Panc1 (cell line): ENCODE measurements around the gene SIGLEC15. TPM values are rescaled to one million over a fixed set of nuclear protein-coding genes. Genes with fewer than 3 reads are reported as not detected.

Experiments
- ATAC-seq: fragments of 200-7000 bp; cut with Tn5 transposase; 2 replicates; pipeline ENCODE4 v1.9.1; 2020; ENCODE audit warnings: mild to moderate bottlenecking, moderate library complexity
- Bru-seq: library from RNA; stranded (reverse); fragments of 400-500 nt; gene quantifications from one replicate; lab custom pipeline; 2021; lab: Mats Ljungman, UMichigan
- BruChase-seq, 2 experiments: library from RNA; stranded (reverse); fragments of 400-500 nt; gene quantifications; one replicate each; lab custom pipeline; 2021; lab: Mats Ljungman, UMichigan
- BruUV-seq: library from RNA; stranded (reverse); fragments of 400-500 nt; replicated peaks from 2 replicates; lab custom pipeline; 2021; lab: Mats Ljungman, UMichigan
- CTCF ChIA-PET: fragments of 300-600 bp; sonication (Branson Sonifier 250); formaldehyde crosslinking; loops from one replicate; lab custom pipeline; 2022; ENCODE audit warnings: antibody characterized with exemption; lab: Charles Lee
- POLR2A ChIA-PET: fragments of 300-600 bp; sonication (Branson Sonifier 250); formaldehyde crosslinking; loops from one replicate; lab custom pipeline; 2022; ENCODE audit warnings: antibody characterized with exemption; lab: Charles Lee
- DNase-seq: peaks from one replicate; pipeline ENCODE4 v3.0.0-alpha.2; 2010; ENCODE audit warnings: low read depth, low spot score
- H3K27ac ChIP-seq: 2 replicates; pipeline ENCODE4 v1.5.1; 2011; ENCODE audit warnings: mild to moderate bottlenecking, low read length, inconsistent platforms
- H3K27me3 ChIP-seq: fragments of 200-500 bp; sonication (Bioruptor generic); 2 replicates; pipeline ENCODE4 v1.6.0; 2014; ENCODE audit warnings: low read length, inconsistent platforms; ENCODE audit not compliant: control insufficient read depth, insufficient read depth
- H3K36me3 ChIP-seq: fragments of 200-500 bp; sonication (Bioruptor generic); 2 replicates; pipeline ENCODE4 v1.5.1; 2014; ENCODE audit warnings: inconsistent platforms, mild to moderate bottlenecking, low read length, moderate library complexity; ENCODE audit not compliant: control insufficient read depth, insufficient read depth
- H3K4me1 ChIP-seq: 2 replicates; pipeline ENCODE4 v1.5.1; 2011; ENCODE audit warnings: inconsistent platforms, mild to moderate bottlenecking, low read length, moderate library complexity; ENCODE audit not compliant: control insufficient read depth, insufficient read depth
- H3K4me3 ChIP-seq, 2 experiments: 2 replicates each; pipeline ENCODE4 v1.5.1; 2011 to 2012; ENCODE audit warnings: low read depth in 2 of 2, low read length in 2 of 2, mild to moderate bottlenecking in 2 of 2, inconsistent platforms in 1 of 2, moderate library complexity in 1 of 2
- H3K9me3 ChIP-seq: fragments of 200-500 bp; sonication (Bioruptor generic); 2 replicates; pipeline ENCODE4 v1.5.1; 2014; ENCODE audit warnings: low read depth, mild to moderate bottlenecking, inconsistent platforms, low read length, moderate library complexity; ENCODE audit not compliant: control insufficient read depth, insufficient read depth
- CTCF ChIP-seq: fragments of 450-650 bp; IDR thresholded peaks from 2 replicates; pipeline ENCODE4 v1.5.1; 2017; ENCODE audit warnings: mild to moderate bottlenecking
- POLR2AphosphoS5 ChIP-seq: IDR thresholded peaks from 2 replicates; pipeline ENCODE4 v1.6.1; 2012; ENCODE audit warnings: mild to moderate bottlenecking, low read depth, low read length, moderate library complexity
- REST ChIP-seq, 2 experiments: IDR thresholded peaks; 2 replicates each; pipeline ENCODE4 v1.6.1; 2011 to 2012; ENCODE audit warnings: low read depth in 2 of 2, control low read depth in 1 of 2, low read length in 1 of 2, mild to moderate bottlenecking in 1 of 2, moderate library complexity in 1 of 2; ENCODE audit not compliant: insufficient read depth in 1 of 2
- SIN3A ChIP-seq: IDR thresholded peaks from 2 replicates; pipeline ENCODE4 v1.6.1; 2012; ENCODE audit warnings: low read depth, mild to moderate bottlenecking, low read length, moderate library complexity, borderline replicate concordance; ENCODE audit not compliant: insufficient read depth
- TCF7L2 ChIP-seq: IDR thresholded peaks from 2 replicates; pipeline ENCODE4 v1.6.1; 2011; ENCODE audit warnings: mild to moderate bottlenecking, low read depth, low read length, inconsistent platforms
- in situ Hi-C: cut with HindIII; loops from 2 replicates; pipeline ENCODE4 v1.10.0; 2016; ENCODE audit warnings: low sequenced_read_pairs, low pct_unique_long_range_greater_than_20kb
- intact Hi-C: fragments of 100-400 bp; cut with micrococcal nuclease; formaldehyde crosslinking; loops from one replicate; pipeline ENCODE4 v1.10.0; 2022; ENCODE audit not compliant: unreplicated experiment
- long read RNA-seq: library from polyadenylated mRNA; unstranded; transcript quantifications from one replicate; pipeline ENCODE4 v2.0.0, GENCODE V29; 2021; ENCODE audit not compliant: unreplicated experiment
- polyA plus RNA-seq: library from polyadenylated mRNA; unstranded; fragments of >200 nt; gene quantifications from one replicate; pipeline ENCODE4 v1.2.1, GENCODE V29; 2012; ENCODE audit warnings: missing spikeins; ENCODE audit not compliant: insufficient read length
- total RNA-seq: library from RNA; stranded (reverse); gene quantifications from one replicate; pipeline ENCODE4 v1.2.1, GENCODE V29; 2021; ENCODE audit not compliant: unreplicated experiment

Gene SIGLEC15
- total RNA-seq (0.23 TPM), Bru-seq, nascent RNA (percentile 8 among the genes with signal in this experiment), BruChase-seq, experiment 1, labeled RNA remaining after a 2-hour chase (percentile 5 among the genes with signal in this experiment), BruChase-seq, experiment 2, labeled RNA remaining after a 6-hour chase (percentile 9 among the genes with signal in this experiment)
- 0.45 TPM for polyA plus RNA-seq
- long read RNA-seq, result 0 reads

- no peak within 1 kb of the TSS for H3K4me3 ChIP-seq
- no peaks in the 10 kb centered on the region for H3K36me3 ChIP-seq
- in situ Hi-C loops (no loop called here), intact Hi-C loops (no loop called here)
- no peak for TF ChIP-seq SIN3A
- no peak for TF ChIP-seq POLR2AphosphoS5
- no peak for TF ChIP-seq TCF7L2
- no peak for TF ChIP-seq CTCF
- no peak for TF ChIP-seq REST (IDR thresholded peaks at IDR 0.05; ENCODE audit: insufficient read depth in 1 of 2, low read depth in 2 of 2, low read length in 1 of 2)
- no peak within 1 kb of the TSS for H3K27ac ChIP-seq
- DNase-seq (no peak), ATAC-seq (no peak)
- no peaks in the 10 kb centered on the region for H3K27me3 ChIP-seq
- BruUV-seq, result no TSS peak
- CTCF ChIA-PET, result no interaction called here
- H3K9me3 ChIP-seq, result no peaks in the 10 kb centered on the region
- H3K4me1 ChIP-seq, result no peaks in the 10 kb centered on the region
- POLR2A ChIA-PET, result no interaction called here
These were observed at the start of gene SIGLEC15 for GRCh38 chr18:45825258-45826044. SIGLEC15 (plus strand) TSS chr18:45825675; CDS start chr18:45825729, 54 bp downstream.

- ATAC-seq, result peak; percentile 51; the same call in 1 of the 2 replicates
- H3K36me3 ChIP-seq, result no peaks in the 10 kb centered on the region; the same call in 1 of the 2 replicates
- BruUV-seq, result no TSS peak
- in situ Hi-C loops, result no loop called here
- TF ChIP-seq TCF7L2, result no peak
- no peak for TF ChIP-seq REST (IDR thresholded peaks at IDR 0.05; ENCODE audit: insufficient read depth in 1 of 2, low read depth in 2 of 2, low read length in 1 of 2)
- H3K9me3 ChIP-seq, result no peaks in the 10 kb centered on the region
- no peak for DNase-seq
- H3K27me3 ChIP-seq, result no peaks in the 10 kb centered on the region
- ChIA-PET CTCF (no interaction called here), POLR2A (interaction anchor here (0.6 kb wide), 1 partner anchor 61 kb away, joined by 4 read pairs; no protein-coding TSS in a partner anchor)
- H3K4me1 ChIP-seq, result no peaks in the 10 kb centered on the region
- H3K4me3 ChIP-seq, result peak overlapping the region; percentile 52 to 57
- H3K27ac ChIP-seq, result peak overlapping the region; percentile 74
- intact Hi-C loops, result no loop called here
These were observed 49.7 kb upstream of the SIGLEC15 start for GRCh38 chr18:45775743-45776142.
